CD4-positive, alpha-beta T cell treated with Interleukin-1 beta for 1 hour (primary cell): ENCODE results near the gene MTAP.
A peak's percentile ranks its signal among the peaks of the same experiment; 100 is the strongest.
"Not testable (repeated sequence)": the region's sequence is repeated elsewhere in the genome, so short reads cannot be mapped to it uniquely, and the experiment has no call there.

Source experiments
- DNase-seq, 2 donors: peaks; one replicate each; pipeline ENCODE4 v3.0.0-alpha.2; 2020 to 2022

Gene MTAP

GRCh38 chr9:21931428-21931827 is 129.0 kb downstream of the MTAP start:
- DNase-seq = no peak

- DNase-seq = no peak
Measured at GRCh38 chr9:21933281-21933680, 130.8 kb downstream of the MTAP start.

DNA sequence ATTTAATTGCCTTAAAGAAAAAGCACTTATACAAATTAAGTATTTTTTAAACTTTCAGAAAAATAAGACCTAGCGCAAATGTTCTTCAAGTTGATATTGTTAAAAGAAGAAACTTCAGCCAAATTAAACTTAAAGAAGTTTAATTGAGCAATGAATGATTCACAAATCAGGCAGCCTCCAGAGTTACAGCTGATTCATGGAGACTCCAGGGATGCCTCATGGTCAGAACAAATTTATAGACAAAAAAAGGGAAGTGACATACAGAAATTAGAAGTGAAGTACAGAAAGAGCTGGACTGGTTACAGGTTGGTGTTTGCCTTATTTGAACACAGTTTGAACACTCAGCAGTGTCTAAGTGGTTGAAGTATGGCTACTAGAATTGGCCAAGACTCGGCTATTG is 131.4 kb downstream of the MTAP start:
- no peak for DNase-seq

DNA sequence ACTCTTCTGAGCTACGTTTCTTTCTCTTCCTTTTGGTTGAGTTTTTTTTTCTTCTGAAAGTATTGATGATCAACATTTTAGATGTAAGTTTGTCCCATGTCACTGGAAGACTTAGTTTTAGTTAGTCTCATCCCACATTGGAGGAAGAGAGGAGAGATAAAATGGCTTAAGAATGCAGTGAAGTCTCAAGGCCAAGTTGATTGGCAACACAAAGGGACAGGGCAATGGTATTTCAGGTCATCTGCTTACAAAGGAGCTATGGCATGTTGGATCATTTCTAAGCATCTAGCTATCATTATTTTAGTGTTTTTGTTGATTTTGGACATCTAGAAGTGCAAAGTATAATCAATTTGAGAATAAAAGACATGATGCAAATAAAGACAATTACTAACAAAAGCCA is 133.2 kb downstream of the MTAP start:
- no peak for DNase-seq

GRCh38 chr9:21936161-21936560 is 133.7 kb downstream of the MTAP start:
- DNase-seq = no peak

DNA sequence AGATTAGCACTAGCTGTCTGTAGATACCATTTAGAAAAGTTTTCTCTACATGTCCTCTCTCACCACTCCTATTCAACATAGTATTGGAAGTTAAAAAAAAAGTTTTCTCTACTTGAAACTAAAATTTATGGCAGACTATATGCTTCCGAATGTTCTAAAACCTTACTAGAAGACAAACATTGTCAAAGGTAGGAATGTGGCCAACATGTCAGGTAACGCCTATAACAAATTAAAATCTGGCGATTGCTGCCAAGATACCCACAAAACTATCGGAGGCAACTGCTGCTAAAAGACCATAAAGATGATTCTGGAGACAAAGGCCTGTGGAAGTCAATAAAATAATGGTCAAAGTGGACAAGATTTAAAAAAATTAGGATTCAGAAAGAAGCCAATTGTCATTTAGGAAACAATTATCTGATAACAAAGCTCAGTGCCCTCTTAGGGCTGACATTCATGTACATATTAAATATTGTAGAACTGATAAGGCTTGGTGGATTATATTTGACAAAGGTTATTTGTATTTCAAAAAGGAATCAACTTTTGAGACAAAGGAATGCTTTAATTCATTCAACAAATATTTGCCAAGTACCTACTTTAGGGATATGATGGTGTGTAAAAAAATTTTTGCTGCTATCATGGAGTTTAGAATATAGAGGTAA is 139.0 kb downstream of the MTAP start:
- no peak for DNase-seq

DNA sequence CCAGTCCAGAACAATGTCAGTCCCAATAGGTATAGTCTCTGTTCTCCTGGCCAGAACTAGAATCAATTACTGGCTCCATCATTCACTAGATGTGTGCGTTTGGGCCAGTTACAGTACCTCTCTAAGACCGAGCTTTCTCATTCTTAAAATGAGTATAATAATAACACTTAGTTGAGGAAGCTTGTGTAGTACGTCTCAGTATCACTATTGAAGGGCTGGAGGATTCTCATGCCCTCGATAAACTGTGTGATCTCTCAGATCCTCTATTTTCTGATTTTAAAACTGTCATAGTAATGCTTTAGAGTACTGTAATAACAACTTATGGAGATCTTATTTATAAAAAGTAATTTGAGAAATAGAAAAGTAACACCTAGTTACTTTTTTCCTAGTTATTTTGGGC is 141.0 kb downstream of the MTAP start:
- DNase-seq = no peak

GRCh38 chr9:21945606-21946005 is 143.2 kb downstream of the MTAP start:
- no peak for DNase-seq

- DNase-seq = no peak
Measured at GRCh38 chr9:21958833-21959232, 156.4 kb downstream of the MTAP start.

GRCh38 chr9:21959268-21959667 is 156.8 kb downstream of the MTAP start:
- not testable (repeated sequence) for DNase-seq

- DNase-seq = no peak
Measured at GRCh38 chr9:21961569-21961968, 159.1 kb downstream of the MTAP start.

GRCh38 chr9:21964925-21965385 is 162.5 kb downstream of the MTAP start:
- peak; percentile 69 to 70 for DNase-seq

DNA sequence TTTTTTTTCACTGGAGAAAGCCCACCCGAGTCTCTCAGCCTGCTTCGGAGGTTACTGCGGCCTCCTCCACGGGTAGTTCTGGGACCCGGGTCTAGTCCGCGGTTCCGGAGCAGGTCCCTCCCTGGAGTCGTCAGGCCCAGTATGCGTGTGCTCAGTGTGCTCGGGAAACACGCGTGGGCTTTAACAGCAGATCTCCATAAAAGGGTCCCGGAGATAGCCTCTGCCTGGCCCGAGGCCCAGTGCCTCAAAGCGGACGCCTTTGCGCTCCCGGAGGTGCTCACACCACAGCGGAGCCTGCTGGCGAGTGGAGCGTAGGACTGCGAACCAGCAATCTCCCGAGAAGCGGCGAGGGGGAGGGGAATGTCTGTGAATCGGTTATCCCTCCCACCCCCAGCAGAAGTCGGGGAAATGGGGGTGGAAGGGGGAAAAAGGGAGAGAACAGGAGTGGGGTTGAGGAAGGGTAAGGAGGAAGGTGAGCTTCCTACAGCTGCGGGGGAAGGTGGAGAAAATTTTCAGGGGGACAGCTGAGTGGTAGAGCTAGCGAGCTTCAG is 163.0 kb downstream of the MTAP start:
- peak; percentile 46 to 48 for DNase-seq

DNA sequence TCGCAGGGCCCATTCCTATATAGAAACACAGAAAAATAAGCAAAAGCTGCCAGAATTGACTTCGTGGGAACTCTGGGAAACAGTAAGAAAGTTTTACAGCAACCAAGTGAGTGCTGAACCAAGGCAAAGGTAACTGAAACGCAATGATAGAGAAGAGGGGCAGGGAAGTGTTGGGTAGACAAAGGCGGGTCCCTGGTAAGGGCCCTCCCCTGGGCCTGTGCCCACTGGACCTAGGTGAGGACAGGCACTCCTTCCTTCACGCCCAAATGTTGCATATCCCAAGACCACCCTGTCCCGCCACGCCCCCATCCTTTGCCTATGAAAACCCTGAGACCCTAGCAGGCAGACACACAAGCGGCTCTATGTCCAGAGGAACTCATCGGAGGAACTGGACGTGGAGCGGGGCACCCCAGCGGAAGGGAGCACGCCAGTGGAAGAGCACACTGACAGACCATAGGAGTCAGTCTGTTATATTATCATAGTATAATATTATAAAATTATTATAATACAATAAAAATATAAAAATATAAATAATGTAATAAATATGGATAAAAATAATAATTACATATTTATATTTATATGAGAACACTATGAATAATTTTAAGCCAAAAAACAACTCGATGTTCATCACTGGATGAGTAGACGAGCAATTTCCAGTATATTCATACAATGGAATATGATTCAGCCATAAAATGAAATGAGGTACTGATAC is 163.9 kb downstream of the MTAP start:
- DNase-seq = no peak

DNA sequence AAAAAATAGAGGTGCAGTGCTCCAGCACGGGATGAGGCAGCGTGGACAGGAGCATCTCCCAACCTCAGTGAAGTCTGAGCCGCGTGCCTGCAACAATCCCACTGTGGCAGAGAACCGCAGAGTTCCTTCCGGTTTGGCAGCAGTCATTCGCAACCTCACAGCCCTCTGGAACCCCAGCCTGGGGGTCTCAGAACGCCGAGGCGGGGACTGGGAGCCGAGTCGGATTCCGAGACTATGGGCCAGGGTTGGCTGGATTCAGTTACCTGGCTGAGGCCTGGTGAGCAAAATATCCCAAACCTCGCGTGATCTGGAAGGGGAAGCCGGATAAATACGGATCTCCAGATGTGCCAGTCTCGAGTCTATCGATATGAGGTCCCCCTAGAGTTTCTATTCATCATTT is 164.7 kb downstream of the MTAP start:
- DNase-seq = no peak

- DNase-seq = no peak
Measured at GRCh38 chr9:21967702-21968101, 165.3 kb downstream of the MTAP start.

DNA sequence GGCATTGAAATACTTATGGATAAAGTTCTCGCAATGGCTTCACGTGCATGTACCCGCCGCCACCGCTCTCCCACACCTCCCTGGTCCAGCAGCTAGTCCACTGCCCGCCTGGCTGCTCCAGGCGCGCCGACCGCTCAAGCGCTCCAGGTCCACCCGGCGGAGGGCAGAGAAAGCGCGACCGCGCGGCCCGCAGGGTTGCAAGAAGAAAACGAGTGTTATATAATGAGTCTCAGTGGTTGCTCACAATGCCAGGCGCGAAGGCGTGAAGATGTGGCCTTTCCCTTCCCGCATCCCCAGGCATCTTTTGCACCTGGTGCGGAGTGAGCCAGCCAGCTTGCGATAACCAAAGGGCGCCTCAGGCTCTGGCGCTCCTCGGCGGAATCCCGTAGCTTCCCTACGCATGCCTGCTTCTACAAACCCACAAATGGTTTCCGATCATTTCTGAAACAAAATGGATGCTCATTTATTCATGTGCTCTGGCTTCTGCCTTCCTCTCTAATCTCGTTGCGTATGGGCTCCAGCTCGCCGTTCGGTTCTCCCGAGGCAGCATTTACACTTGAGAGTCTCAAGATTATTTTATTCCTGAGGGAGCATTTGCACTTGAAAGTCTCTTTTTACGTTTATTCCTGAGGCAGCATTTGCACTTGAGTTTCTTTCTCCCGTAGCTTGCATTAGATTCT is 166.0 kb downstream of the MTAP start:
- DNase-seq = no peak

- DNase-seq = no peak
Measured at GRCh38 chr9:21969011-21969940, 166.8 kb downstream of the MTAP start.

GRCh38 chr9:21969951-21970799 is 167.7 kb downstream of the MTAP start:
- DNase-seq = no peak

- DNase-seq = no peak
Measured at GRCh38 chr9:21970800-21971640, 168.6 kb downstream of the MTAP start.

- DNase-seq = no peak
Measured at GRCh38 chr9:21972361-21972760, 169.9 kb downstream of the MTAP start.
